Liver (tissue), 3 donors: Measurements from ENCODE around the gene PCDHGA9.

Source experiments
- EGR1 ChIP-seq, 2 donors: IDR thresholded peaks; 2 replicates each; pipeline ENCODE4 v1.6.1; 2016 to 2018; ENCODE audit warnings: antibody characterized with exemption in 2 of 2, low read depth in 2 of 2
- HNF4G ChIP-seq: IDR thresholded peaks from 2 replicates; pipeline ENCODE4 v1.6.1; 2016; ENCODE audit warnings: antibody characterized with exemption
- JUND ChIP-seq, 2 donors: IDR thresholded peaks; 2 replicates each; pipeline ENCODE4 v1.6.1; 2016; ENCODE audit warnings: antibody characterized with exemption in 2 of 2
- RAD21 ChIP-seq, 2 donors: IDR thresholded peaks; 2 replicates each; pipeline ENCODE4 v1.6.1; 2016; ENCODE audit warnings: antibody characterized with exemption in 2 of 2, mild to moderate bottlenecking in 2 of 2
- RXRA ChIP-seq, 2 donors: IDR thresholded peaks; 2 replicates each; pipeline ENCODE4 v1.6.1; 2017 to 2018; ENCODE audit warnings: antibody characterized with exemption in 2 of 2, mild to moderate bottlenecking in 1 of 2
- SP1 ChIP-seq: IDR thresholded peaks from 2 replicates; pipeline ENCODE4 v1.6.1; 2018; ENCODE audit warnings: antibody characterized with exemption, mild to moderate bottlenecking
- TAF1 ChIP-seq: conservative IDR thresholded peaks from 2 replicates; pipeline ENCODE4 v1.6.1; 2016; ENCODE audit warnings: antibody characterized with exemption, mild to moderate bottlenecking
- TF ChIP-seq, protein P1 (sequence below): fragments of 150-350 bp; IDR thresholded peaks from 2 replicates; pipeline ENCODE4 v1.5.1; 2017; ENCODE audit warnings: improper control_type of control experiment, low read depth, low read length; ENCODE audit not compliant: missing input control
- TF ChIP-seq, protein P2 (sequence below): IDR thresholded peaks from 2 replicates; pipeline ENCODE4 v1.6.1; 2016; ENCODE audit warnings: antibody characterized with exemption, mild to moderate bottlenecking
- donor health status: healthy.
- donor health status: healthy.

DNA sequence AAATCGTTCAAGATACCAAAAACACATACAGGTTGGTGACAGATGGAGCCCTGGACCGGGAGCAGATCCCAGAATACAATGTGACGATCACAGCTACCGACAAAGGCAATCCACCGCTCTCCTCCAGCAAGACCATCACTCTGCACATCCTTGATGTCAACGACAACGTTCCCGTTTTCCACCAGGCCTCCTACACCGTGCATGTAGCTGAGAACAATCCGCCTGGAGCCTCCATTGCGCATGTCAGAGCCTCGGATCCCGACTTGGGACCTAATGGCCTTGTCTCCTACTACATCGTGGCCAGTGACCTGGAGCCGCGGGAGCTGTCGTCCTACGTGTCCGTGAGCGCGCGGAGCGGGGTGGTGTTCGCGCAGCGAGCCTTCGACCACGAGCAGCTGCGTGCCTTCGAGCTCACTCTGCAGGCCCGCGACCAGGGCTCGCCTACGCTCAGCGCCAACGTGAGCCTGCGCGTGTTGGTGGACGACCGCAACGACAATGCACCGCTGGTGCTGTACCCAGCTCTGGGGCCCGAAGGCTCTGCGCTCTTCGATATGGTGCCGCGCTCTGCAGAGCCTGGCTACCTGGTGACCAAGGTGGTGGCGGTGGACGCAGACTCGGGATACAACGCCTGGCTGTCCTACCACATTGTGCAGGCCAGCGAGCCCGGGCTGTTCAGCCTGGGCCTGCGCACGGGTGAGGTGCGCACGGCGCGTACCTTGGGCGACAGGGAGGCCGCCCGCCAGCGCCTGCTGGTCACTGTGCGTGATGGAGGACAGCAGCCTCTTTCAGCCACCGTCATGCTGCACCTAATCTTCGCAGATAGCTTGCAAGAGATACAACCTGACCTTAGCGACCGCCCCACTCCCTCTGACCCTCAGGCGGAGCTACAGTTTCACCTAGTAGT, 30.8 kb upstream of the PCDHGA9 start:
- TF ChIP-seq, protein P1, sequence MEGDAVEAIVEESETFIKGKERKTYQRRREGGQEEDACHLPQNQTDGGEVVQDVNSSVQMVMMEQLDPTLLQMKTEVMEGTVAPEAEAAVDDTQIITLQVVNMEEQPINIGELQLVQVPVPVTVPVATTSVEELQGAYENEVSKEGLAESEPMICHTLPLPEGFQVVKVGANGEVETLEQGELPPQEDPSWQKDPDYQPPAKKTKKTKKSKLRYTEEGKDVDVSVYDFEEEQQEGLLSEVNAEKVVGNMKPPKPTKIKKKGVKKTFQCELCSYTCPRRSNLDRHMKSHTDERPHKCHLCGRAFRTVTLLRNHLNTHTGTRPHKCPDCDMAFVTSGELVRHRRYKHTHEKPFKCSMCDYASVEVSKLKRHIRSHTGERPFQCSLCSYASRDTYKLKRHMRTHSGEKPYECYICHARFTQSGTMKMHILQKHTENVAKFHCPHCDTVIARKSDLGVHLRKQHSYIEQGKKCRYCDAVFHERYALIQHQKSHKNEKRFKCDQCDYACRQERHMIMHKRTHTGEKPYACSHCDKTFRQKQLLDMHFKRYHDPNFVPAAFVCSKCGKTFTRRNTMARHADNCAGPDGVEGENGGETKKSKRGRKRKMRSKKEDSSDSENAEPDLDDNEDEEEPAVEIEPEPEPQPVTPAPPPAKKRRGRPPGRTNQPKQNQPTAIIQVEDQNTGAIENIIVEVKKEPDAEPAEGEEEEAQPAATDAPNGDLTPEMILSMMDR = no peak
- TF ChIP-seq JUND (IDR thresholded peaks at IDR 0.05) (no peak), RAD21 (IDR thresholded peaks at IDR 0.05) (no peak), SP1 (no peak), EGR1 (IDR thresholded peaks at IDR 0.05; ENCODE audit: low read depth in 2 of 2) (no peak), TAF1 (no peak), HNF4G (no peak), RXRA (IDR thresholded peaks at IDR 0.05) (no peak)
- TF ChIP-seq, protein P2, sequence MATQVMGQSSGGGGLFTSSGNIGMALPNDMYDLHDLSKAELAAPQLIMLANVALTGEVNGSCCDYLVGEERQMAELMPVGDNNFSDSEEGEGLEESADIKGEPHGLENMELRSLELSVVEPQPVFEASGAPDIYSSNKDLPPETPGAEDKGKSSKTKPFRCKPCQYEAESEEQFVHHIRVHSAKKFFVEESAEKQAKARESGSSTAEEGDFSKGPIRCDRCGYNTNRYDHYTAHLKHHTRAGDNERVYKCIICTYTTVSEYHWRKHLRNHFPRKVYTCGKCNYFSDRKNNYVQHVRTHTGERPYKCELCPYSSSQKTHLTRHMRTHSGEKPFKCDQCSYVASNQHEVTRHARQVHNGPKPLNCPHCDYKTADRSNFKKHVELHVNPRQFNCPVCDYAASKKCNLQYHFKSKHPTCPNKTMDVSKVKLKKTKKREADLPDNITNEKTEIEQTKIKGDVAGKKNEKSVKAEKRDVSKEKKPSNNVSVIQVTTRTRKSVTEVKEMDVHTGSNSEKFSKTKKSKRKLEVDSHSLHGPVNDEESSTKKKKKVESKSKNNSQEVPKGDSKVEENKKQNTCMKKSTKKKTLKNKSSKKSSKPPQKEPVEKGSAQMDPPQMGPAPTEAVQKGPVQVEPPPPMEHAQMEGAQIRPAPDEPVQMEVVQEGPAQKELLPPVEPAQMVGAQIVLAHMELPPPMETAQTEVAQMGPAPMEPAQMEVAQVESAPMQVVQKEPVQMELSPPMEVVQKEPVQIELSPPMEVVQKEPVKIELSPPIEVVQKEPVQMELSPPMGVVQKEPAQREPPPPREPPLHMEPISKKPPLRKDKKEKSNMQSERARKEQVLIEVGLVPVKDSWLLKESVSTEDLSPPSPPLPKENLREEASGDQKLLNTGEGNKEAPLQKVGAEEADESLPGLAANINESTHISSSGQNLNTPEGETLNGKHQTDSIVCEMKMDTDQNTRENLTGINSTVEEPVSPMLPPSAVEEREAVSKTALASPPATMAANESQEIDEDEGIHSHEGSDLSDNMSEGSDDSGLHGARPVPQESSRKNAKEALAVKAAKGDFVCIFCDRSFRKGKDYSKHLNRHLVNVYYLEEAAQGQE = no peak
